OCI-LY7 (cell line): ENCODE results near the gene ARHGEF16.

Experiments
- EZH2phosphoT487 ChIP-seq: fragments of 200-600 bp; sonication (generic); IDR thresholded peaks from 2 replicates; pipeline ENCODE4 v1.6.1; 2018; ENCODE audit warnings: low read depth, borderline replicate concordance, mild to moderate bottlenecking, mixed run types, antibody characterized with exemption, low read length, moderate library complexity, mixed read lengths
- TF ChIP-seq, protein P1 (sequence below): fragments of 200-600 bp; sonication (generic); conservative IDR thresholded peaks from 2 replicates; pipeline ENCODE4 v1.5.1; 2014; ENCODE audit warnings: mild to moderate bottlenecking, antibody characterized with exemption, low read length, moderate library complexity, mixed read lengths

DNA sequence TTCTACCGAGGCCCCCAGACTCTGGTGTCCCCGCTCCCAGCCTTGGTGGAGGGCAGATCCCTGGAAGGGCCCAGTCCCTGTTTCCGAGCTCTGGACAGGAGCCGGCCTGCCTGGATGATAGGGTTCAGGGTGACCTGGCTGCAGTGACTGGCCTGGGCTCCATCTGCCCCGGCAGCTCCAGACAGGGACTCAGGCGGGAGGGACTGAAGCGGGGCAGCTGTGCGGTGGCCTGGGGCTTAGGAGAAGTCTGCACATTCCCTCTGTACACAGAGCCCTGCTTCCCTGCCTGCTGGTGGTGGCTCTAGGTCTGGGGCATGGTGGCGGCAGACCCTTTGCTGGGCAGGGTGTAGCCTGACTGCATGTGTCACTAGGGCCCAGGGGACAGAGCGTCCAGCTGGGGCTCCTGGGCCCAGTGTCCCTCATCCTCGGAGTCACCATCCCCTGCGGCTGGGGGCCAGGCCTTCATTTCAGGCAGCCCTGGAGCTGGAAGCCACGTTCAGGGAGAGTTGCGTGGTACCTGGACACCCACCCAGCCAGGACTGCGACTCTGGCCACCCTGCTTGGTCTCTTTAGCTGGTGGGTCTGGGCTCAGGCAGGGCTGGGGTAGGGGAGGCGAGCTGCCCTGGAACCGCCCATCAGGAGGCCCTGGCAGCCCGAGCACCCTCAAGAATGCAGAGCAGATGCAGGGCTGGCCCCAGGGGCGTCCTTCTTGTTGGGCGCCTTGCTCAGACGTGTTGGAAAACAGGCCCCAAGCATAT is 9.6 kb downstream of the ARHGEF16 start:
- TF ChIP-seq, protein P1, sequence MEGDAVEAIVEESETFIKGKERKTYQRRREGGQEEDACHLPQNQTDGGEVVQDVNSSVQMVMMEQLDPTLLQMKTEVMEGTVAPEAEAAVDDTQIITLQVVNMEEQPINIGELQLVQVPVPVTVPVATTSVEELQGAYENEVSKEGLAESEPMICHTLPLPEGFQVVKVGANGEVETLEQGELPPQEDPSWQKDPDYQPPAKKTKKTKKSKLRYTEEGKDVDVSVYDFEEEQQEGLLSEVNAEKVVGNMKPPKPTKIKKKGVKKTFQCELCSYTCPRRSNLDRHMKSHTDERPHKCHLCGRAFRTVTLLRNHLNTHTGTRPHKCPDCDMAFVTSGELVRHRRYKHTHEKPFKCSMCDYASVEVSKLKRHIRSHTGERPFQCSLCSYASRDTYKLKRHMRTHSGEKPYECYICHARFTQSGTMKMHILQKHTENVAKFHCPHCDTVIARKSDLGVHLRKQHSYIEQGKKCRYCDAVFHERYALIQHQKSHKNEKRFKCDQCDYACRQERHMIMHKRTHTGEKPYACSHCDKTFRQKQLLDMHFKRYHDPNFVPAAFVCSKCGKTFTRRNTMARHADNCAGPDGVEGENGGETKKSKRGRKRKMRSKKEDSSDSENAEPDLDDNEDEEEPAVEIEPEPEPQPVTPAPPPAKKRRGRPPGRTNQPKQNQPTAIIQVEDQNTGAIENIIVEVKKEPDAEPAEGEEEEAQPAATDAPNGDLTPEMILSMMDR: no peak
- TF ChIP-seq EZH2phosphoT487: no peak
